ELF-1 (cell line): ENCODE results near the gene ESF1.
"Not testable (repeated sequence)": the region's sequence is repeated elsewhere in the genome, so short reads cannot be mapped to it uniquely, and the experiment has no call there.

ENCODE experiments used
- DNase-seq: peaks from one replicate; pipeline ENCODE4 v3.0.0-alpha.2; 2016; ENCODE audit warnings: low read depth, low spot score

ESF1 gene

GRCh38 chr20:13739731-13740649 lies 44.7 kb downstream of the ESF1 start:
- no peak for DNase-seq

- not testable (repeated sequence) for DNase-seq
These were observed 46.5 kb downstream of the ESF1 start for GRCh38 chr20:13738187-13738586.

- DNase-seq: no peak
These were observed 48.1 kb downstream of the ESF1 start for GRCh38 chr20:13736436-13737191.

GRCh38 chr20:13735826-13736225 lies 48.9 kb downstream of the ESF1 start:
- no peak for DNase-seq

GRCh38 chr20:13723011-13723410 lies 61.7 kb downstream of the ESF1 start:
- DNase-seq: no peak

- DNase-seq: no peak
These were observed 66.5 kb downstream of the ESF1 start for GRCh38 chr20:13718171-13718570.

GRCh38 chr20:13717631-13718044 lies 67.1 kb downstream of the ESF1 start:
- no peak for DNase-seq

- DNase-seq: no peak
These were observed 69.5 kb downstream of the ESF1 start for GRCh38 chr20:13715171-13715570.

GRCh38 chr20:13708234-13708633 lies 76.5 kb downstream of the ESF1 start:
- no peak for DNase-seq

- no peak for DNase-seq
These were observed 81.5 kb downstream of the ESF1 start for GRCh38 chr20:13703265-13703664.

- no peak for DNase-seq
These were observed 83.2 kb downstream of the ESF1 start for GRCh38 chr20:13701486-13701885.

GRCh38 chr20:13700761-13701160 lies 84.0 kb downstream of the ESF1 start:
- no peak for DNase-seq

GRCh38 chr20:13694420-13695150 lies 90.1 kb downstream of the ESF1 start:
- no peak for DNase-seq

- DNase-seq: no peak
These were observed 91.7 kb downstream of the ESF1 start for GRCh38 chr20:13692802-13693736.

- no peak for DNase-seq
These were observed 93.8 kb downstream of the ESF1 start for GRCh38 chr20:13690943-13691342.

GRCh38 chr20:13687815-13688214 lies 96.9 kb downstream of the ESF1 start:
- DNase-seq: no peak

GRCh38 chr20:13685623-13686022 lies 99.1 kb downstream of the ESF1 start:
- no peak for DNase-seq

- DNase-seq: no peak
These were observed 100.0 kb downstream of the ESF1 start for GRCh38 chr20:13684566-13685222.

- peak; percentile 74 for DNase-seq
These were observed 100.9 kb downstream of the ESF1 start for GRCh38 chr20:13683833-13684232.
